Neural progenitor cell (in vitro differentiated cells): ENCODE measurements around the gene RPS28. TPM values are rescaled to one million over a fixed set of nuclear protein-coding genes. Genes with fewer than 3 reads are reported as not detected.

Experiments used
- DNase-seq: peaks from one replicate; pipeline ENCODE4 v3.0.0-alpha.2; 2016; ENCODE audit warnings: low spot score
- H2AFZ ChIP-seq: fragments of 200-600 bp; sonication (generic); replicated peaks from 2 replicates; pipeline ENCODE4 v1.6.1; 2016; ENCODE audit warnings: antibody characterized with exemption
- H3F3A ChIP-seq: fragments of 200-600 bp; sonication (generic); 2 replicates; pipeline ENCODE4 v1.6.1; 2016; ENCODE audit warnings: antibody characterized with exemption, low read depth
- H3K27ac ChIP-seq: fragments of 200-600 bp; sonication (generic); 2 replicates; pipeline ENCODE4 v1.5.1; 2016; ENCODE audit warnings: mild to moderate bottlenecking
- H3K27me3 ChIP-seq: fragments of 200-600 bp; sonication (generic); 2 replicates; pipeline ENCODE4 v1.6.1; 2016; ENCODE audit warnings: mild to moderate bottlenecking, moderate library complexity
- H3K36me3 ChIP-seq: fragments of 200-600 bp; sonication (generic); 2 replicates; pipeline ENCODE4 v1.5.1; 2016
- H3K4me1 ChIP-seq: fragments of 200-600 bp; sonication (generic); 2 replicates; pipeline ENCODE4 v1.6.1; 2016; ENCODE audit warnings: mixed run types
- H3K4me2 ChIP-seq: fragments of 200-600 bp; sonication (generic); 2 replicates; pipeline ENCODE4 v1.6.1; 2016
- H3K4me3 ChIP-seq: fragments of 200-600 bp; sonication (generic); 2 replicates; pipeline ENCODE4 v1.5.1; 2016
- H3K79me2 ChIP-seq: fragments of 200-600 bp; sonication (generic); 2 replicates; pipeline ENCODE4 v1.6.1; 2016; ENCODE audit warnings: low read depth
- H3K9ac ChIP-seq: fragments of 200-600 bp; sonication (generic); 2 replicates; pipeline ENCODE4 v1.6.1; 2016
- H3K9me3 ChIP-seq: fragments of 200-600 bp; sonication (generic); 2 replicates; pipeline ENCODE4 v1.5.1; 2016; ENCODE audit warnings: low read depth
- H4K20me1 ChIP-seq: fragments of 200-600 bp; sonication (generic); 2 replicates; pipeline ENCODE4 v1.6.1; 2016; ENCODE audit warnings: low read depth
- H3K27ac Mint-ChIP-seq: 3 replicates; pipeline ENCODE4 v1.8.0; 2021; ENCODE audit warnings: mixed read lengths
- H3K27me3 Mint-ChIP-seq: 2 replicates; pipeline ENCODE4 v1.8.0; 2022; ENCODE audit warnings: low read depth, mild to moderate bottlenecking, inconsistent platforms, moderate library complexity, mixed read lengths; ENCODE audit not compliant: insufficient read depth
- H3K36me3 Mint-ChIP-seq: 3 replicates; pipeline ENCODE4 v1.8.0; 2021; ENCODE audit warnings: mixed read lengths
- H3K4me1 Mint-ChIP-seq: 3 replicates; pipeline ENCODE4 v1.8.0; 2021; ENCODE audit warnings: mixed read lengths
- H3K4me3 Mint-ChIP-seq: 3 replicates; pipeline ENCODE4 v1.8.0; 2021; ENCODE audit warnings: mild to moderate bottlenecking, moderate library complexity, mixed read lengths
- H3K9me3 Mint-ChIP-seq: 3 replicates; pipeline ENCODE4 v1.8.0; 2020; ENCODE audit warnings: mixed read lengths
- EZH2 ChIP-seq: fragments of 200-600 bp; sonication (generic); IDR thresholded peaks from 2 replicates; pipeline ENCODE4 v1.6.1; 2017; ENCODE audit warnings: antibody characterized with exemption, mild to moderate bottlenecking, moderate library complexity
- EZH2phosphoT487 ChIP-seq: fragments of 200-600 bp; sonication (generic); IDR thresholded peaks from 2 replicates; pipeline ENCODE4 v1.6.1; 2017; ENCODE audit warnings: antibody characterized with exemption
- total RNA-seq: library from RNA; depleted of rRNA; stranded (reverse); fragments of >200 nt; gene quantifications from 2 replicates; pipeline ENCODE4 v1.2.3, GENCODE V29; 2015; ENCODE audit warnings: low replicate concordance
- TF ChIP-seq, protein P1 (sequence below): fragments of 200-600 bp; sonication (generic); IDR thresholded peaks from 2 replicates; pipeline ENCODE4 v1.5.1; 2017; ENCODE audit warnings: antibody characterized with exemption, mild to moderate bottlenecking

Gene RPS28
- total RNA-seq, 1 donor from 2014 or later: 296 TPM

DNA sequence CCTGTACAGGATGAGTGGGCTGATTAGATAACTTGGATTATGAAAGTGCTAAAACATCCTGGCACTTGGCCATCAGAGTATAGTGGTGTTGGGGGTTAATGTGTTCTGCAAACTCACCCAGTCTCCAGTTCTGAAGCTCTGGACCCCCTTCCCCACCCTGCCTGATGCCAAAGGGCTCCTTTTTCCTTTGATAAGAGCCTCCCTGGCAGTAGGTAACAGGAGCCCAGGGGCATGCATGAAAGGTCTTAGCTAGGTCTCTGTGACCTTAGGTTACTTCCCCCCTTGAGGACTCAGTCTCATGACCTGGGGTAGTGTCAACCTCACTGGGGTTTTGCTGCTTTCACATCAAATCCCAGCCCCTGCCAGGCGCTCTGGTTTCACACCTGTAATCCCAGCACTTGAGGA, 2.5 kb downstream of the RPS28 start:
- peak overlapping the region; percentile 96 for H3K4me3 Mint-ChIP-seq

DNA sequence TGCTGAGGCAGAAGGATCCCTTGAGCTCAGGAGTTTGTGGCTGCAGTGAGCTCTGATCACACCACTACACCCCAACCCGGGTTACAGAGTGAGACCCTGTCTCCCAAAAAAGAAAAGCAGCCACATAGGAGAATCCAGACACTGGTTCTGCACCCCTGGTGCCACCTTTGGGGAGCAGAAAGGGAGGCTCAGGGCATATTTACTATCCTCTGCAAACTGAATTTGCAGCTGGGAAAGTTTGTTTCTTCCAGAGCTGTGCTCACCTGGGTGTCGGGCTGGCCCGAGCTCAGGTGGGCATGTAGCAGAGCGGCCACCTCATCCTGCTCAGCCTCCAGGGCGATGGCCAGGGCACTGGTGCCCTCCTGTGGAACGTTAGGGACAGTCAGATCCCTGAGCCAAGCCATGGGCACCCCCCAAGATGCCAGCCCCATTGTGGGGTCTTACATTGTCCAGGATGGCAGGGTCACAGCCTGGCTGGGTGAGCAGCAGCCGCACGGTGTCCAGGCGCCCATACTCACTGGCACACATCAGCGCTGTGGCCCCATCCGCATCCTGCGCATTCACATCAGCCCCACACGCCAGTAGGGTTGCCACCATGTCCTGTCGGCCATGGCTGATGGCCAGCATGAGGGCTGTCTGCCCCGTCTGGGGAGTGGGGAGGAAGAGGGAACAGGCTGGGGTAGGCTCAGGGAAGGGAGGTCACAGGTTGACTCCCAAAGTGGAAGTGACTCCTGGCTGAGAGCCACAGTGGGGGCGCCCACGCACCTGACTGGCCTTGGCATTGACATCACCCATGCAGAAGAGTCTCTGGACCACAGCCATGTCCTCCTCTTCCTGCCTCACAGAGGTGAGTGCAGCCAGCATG, 3.1 kb downstream of the RPS28 start:
- H3K4me1 Mint-ChIP-seq: peaks cover 19% of the 10 kb centered on the region
- TF ChIP-seq EZH2phosphoT487: no peak
- TF ChIP-seq, protein P1, sequence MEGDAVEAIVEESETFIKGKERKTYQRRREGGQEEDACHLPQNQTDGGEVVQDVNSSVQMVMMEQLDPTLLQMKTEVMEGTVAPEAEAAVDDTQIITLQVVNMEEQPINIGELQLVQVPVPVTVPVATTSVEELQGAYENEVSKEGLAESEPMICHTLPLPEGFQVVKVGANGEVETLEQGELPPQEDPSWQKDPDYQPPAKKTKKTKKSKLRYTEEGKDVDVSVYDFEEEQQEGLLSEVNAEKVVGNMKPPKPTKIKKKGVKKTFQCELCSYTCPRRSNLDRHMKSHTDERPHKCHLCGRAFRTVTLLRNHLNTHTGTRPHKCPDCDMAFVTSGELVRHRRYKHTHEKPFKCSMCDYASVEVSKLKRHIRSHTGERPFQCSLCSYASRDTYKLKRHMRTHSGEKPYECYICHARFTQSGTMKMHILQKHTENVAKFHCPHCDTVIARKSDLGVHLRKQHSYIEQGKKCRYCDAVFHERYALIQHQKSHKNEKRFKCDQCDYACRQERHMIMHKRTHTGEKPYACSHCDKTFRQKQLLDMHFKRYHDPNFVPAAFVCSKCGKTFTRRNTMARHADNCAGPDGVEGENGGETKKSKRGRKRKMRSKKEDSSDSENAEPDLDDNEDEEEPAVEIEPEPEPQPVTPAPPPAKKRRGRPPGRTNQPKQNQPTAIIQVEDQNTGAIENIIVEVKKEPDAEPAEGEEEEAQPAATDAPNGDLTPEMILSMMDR: peak; percentile 7
- no peak for DNase-seq
- no peaks in the 10 kb centered on the region for H3K9me3 Mint-ChIP-seq
- Histone ChIP-seq H2AFZ (no peak overlapping the region), H3F3A (peaks cover 26% of the 10 kb centered on the region), H3K27me3 (peaks cover under 1% of the 10 kb centered on the region), H3K79me2 (peaks cover 41% of the 10 kb centered on the region), H3K4me2 (no peak overlapping the region), H3K27ac (no peak overlapping the region), H3K9ac (no peak overlapping the region), H3K36me3 (no peaks in the 10 kb centered on the region), H3K9me3 (no peaks in the 10 kb centered on the region), H3K4me1 (peaks cover 15% of the 10 kb centered on the region), H3K4me3 (no peak overlapping the region), H4K20me1 (peaks cover 23% of the 10 kb centered on the region)
- H3K27me3 Mint-ChIP-seq: peaks cover 10% of the 10 kb centered on the region
- H3K27ac Mint-ChIP-seq: no peak overlapping the region
- peaks cover 4% of the 10 kb centered on the region for H3K36me3 Mint-ChIP-seq
- no peak overlapping the region for H3K4me3 Mint-ChIP-seq

More for the DNA sequence above, 2.5 kb downstream of the RPS28 start:
- no peak for TF ChIP-seq EZH2phosphoT487
- no peak for TF ChIP-seq EZH2
- TF ChIP-seq, protein P1: no peak
- no peaks in the 10 kb centered on the region for H3K36me3 ChIP-seq
- H3K27ac ChIP-seq: no peak overlapping the region
- H3K27me3 ChIP-seq: no peaks in the 10 kb centered on the region
- Mint-ChIP-seq H3K36me3 (peaks cover 4% of the 10 kb centered on the region), H3K4me1 (peaks cover 19% of the 10 kb centered on the region), H3K9me3 (no peaks in the 10 kb centered on the region), H3K27ac (no peak overlapping the region), H3K27me3 (peaks cover 10% of the 10 kb centered on the region)
- H3K79me2 ChIP-seq: peaks cover 47% of the 10 kb centered on the region
- H3F3A ChIP-seq: peaks cover 26% of the 10 kb centered on the region
- H3K4me2 ChIP-seq: no peak overlapping the region
- H3K9me3 ChIP-seq: no peaks in the 10 kb centered on the region
- H2AFZ ChIP-seq: no peak overlapping the region
- no peak for DNase-seq
- no peak overlapping the region for H3K4me3 ChIP-seq
- H3K4me1 ChIP-seq: peaks cover 15% of the 10 kb centered on the region
- H3K9ac ChIP-seq: no peak overlapping the region
- peaks cover 23% of the 10 kb centered on the region for H4K20me1 ChIP-seq

DNA sequence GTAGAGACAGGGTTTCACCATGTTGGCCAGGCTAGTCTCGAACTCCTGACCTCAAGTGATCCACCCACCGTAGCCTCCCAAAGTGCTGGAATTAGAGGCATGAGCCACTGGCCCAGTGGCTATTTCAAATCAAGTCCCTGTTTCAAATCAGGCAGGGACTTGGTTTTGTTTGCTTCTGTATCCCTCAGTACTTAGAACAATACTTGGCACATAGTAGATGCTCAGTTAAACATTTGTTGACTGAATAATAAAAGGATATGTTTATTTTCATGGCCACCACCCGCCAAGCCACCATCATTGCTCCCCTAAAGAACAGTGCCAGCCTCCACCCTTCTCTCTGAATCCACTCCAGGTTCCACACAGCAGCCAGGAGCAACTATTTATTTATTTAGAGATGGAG, 4.2 kb downstream of the RPS28 start:
- H3K27me3 Mint-ChIP-seq: peaks cover 14% of the 10 kb centered on the region
- no peaks in the 10 kb centered on the region for H3K9me3 Mint-ChIP-seq
- no peak overlapping the region for H3K27ac ChIP-seq
- peaks cover 4% of the 10 kb centered on the region for H3K36me3 Mint-ChIP-seq
- H3K4me3 ChIP-seq: no peak overlapping the region
- no peak overlapping the region for H3K4me3 Mint-ChIP-seq
- H3K27me3 ChIP-seq: peaks cover 4% of the 10 kb centered on the region
- H3K4me1 Mint-ChIP-seq: peaks cover 11% of the 10 kb centered on the region
- H2AFZ ChIP-seq: no peak overlapping the region
- peaks cover 26% of the 10 kb centered on the region for H3F3A ChIP-seq
- H3K4me1 ChIP-seq: peaks cover 9% of the 10 kb centered on the region
- H3K27ac Mint-ChIP-seq: no peak overlapping the region
- TF ChIP-seq EZH2 (no peak), EZH2phosphoT487 (no peak)
- TF ChIP-seq, protein P1: no peak
- peaks cover 30% of the 10 kb centered on the region for H3K79me2 ChIP-seq
- no peaks in the 10 kb centered on the region for H3K36me3 ChIP-seq
- no peak overlapping the region for H3K4me2 ChIP-seq
- H3K9ac ChIP-seq: no peak overlapping the region
- peaks cover 23% of the 10 kb centered on the region for H4K20me1 ChIP-seq
- DNase-seq: no peak
- no peaks in the 10 kb centered on the region for H3K9me3 ChIP-seq
